ENCODE measurements around the gene PTPRG. TPM values are rescaled to one million over a fixed set of nuclear protein-coding genes. Genes with fewer than 3 reads are reported as not detected.
A peak's percentile ranks its signal among the peaks of the same experiment; 100 is the strongest.

PTPRG gene
- total RNA-seq, 1 donor = 41.0 TPM

DNA sequence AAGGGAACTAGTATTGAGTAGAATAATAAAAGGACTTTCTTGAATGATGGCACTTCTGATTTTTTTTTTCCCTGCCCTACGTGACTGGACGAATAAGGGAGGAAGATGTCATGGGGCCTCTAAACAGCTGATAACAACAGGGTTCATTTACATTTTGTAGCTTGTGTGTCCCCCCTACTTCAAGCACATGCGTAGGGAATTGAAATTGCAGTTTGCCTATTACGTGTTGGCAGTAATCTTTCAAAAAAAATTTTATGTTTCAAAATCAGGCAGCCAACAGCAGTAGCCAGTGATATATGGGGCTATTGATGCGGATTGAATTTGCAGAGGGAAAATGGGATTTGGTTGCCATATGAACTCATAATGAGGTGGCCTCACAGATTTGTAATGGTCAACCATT, 58.7 kb downstream of the PTPRG start:
- TF ChIP-seq CTCF (IDR thresholded peaks at IDR 0.05; ENCODE audit: insufficient read depth, low read depth, low read length) = no peak
- no peak overlapping the region for H3K4me3 ChIP-seq (ENCODE audit: low read depth, low read length)
- no peak for DNase-seq (ENCODE audit: low read depth)

- H3K4me3 ChIP-seq (ENCODE audit: low read depth, low read length) = no peak overlapping the region
- DNase-seq (ENCODE audit: low read depth) = no peak
- TF ChIP-seq CTCF (IDR thresholded peaks at IDR 0.05; ENCODE audit: insufficient read depth, low read depth, low read length) = no peak
Measured at GRCh38 chr3:61624300-61624699, 62.9 kb downstream of the PTPRG start.

DNA sequence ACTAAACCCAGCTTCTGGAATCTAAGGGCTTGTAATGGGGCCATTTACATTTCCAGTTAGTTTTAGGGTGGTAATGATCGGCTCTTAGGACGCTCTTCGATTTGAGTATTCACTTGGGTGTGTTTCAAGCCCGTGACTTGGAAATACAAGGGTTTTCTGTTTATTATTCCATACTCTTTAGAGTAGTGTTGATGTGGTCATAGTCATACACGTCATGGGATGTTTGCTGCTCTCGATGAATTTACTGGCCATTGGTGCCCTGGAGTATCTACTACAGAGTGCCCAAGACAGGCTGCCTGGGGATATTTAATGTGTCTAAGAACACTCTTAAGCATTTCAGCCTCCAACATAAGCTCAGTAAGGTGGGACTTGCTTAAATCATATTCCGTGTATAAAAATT, 64.1 kb downstream of the PTPRG start:
- TF ChIP-seq CTCF (IDR thresholded peaks at IDR 0.05; ENCODE audit: insufficient read depth, low read depth, low read length) = no peak
- H3K4me3 ChIP-seq (ENCODE audit: low read depth, low read length) = no peak overlapping the region
- DNase-seq (ENCODE audit: low read depth) = no peak

GRCh38 chr3:61626484-61626883, 65.1 kb downstream of the PTPRG start:
- no peak for DNase-seq (ENCODE audit: low read depth)
- TF ChIP-seq CTCF (IDR thresholded peaks at IDR 0.05; ENCODE audit: insufficient read depth, low read depth, low read length) = no peak
- H3K4me3 ChIP-seq (ENCODE audit: low read depth, low read length) = no peak overlapping the region

DNA sequence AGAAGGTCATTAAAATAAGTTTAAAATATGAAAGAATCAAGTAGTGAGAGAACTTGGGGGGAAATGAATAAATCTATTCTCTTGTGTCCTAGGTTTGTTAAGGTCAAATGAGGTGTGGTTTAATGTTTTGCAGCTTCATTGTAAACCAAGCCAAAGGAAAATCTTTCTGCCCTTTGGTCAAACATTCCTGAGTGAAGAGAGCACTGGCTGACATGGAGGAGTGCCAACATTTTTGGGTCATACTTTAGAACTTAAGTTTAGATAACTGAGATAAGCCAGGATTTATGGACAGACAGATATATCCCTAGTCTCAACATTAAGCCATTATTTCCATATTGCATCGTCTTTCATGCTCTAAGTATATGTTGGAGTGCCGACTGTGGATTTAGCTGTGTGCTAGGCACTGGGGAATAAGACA, 66.4 kb downstream of the PTPRG start:
- H3K4me3 ChIP-seq (ENCODE audit: low read depth, low read length) = no peak overlapping the region
- no peak for TF ChIP-seq CTCF (IDR thresholded peaks at IDR 0.05; ENCODE audit: insufficient read depth, low read depth, low read length)
- peak; percentile 96 for DNase-seq (ENCODE audit: low read depth)

GRCh38 chr3:61628636-61629035, 67.3 kb downstream of the PTPRG start:
- peak; percentile 21 for DNase-seq (ENCODE audit: low read depth)
- H3K4me3 ChIP-seq (ENCODE audit: low read depth, low read length) = no peak overlapping the region
- no peak for TF ChIP-seq CTCF (IDR thresholded peaks at IDR 0.05; ENCODE audit: insufficient read depth, low read depth, low read length)

DNA sequence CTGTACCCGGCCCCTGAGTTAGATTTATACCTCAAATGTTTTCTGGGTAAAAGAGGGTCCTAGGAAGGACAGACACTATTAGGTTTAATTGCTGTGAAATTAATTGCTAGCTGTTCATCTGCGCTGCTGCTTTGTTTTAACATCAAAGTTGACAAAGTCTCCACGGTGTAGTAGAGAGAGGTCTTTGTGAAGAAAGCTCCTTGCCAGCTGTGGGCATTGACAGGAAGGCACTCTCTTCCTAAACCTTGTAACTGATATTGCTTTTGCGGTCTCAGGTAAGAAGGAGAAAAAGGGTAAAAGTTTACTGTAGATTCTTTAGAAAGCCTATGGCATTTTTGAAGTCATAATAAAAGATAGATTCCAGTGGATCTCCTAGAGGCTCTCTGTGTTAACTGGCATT, 68.1 kb downstream of the PTPRG start:
- no peak for DNase-seq (ENCODE audit: low read depth)
- H3K4me3 ChIP-seq (ENCODE audit: low read depth, low read length) = no peak overlapping the region
- TF ChIP-seq CTCF (IDR thresholded peaks at IDR 0.05; ENCODE audit: insufficient read depth, low read depth, low read length) = no peak
